SH-SY5Y (cell line): ENCODE data around the gene YBX2.

Experiments used
- GATA2 ChIP-seq: IDR thresholded peaks from 2 replicates; pipeline ENCODE4 v1.6.1; 2011; ENCODE audit warnings: mild to moderate bottlenecking, low read depth, low read length
- GATA3 ChIP-seq: IDR thresholded peaks from 2 replicates; pipeline ENCODE4 v1.6.1; 2011; ENCODE audit warnings: low read depth, mild to moderate bottlenecking, low read length, moderate library complexity

GRCh38 chr17:7293816-7294613, 424 bp downstream of the YBX2 start:
- TF ChIP-seq GATA2 = no peak
- no peak for TF ChIP-seq GATA3
